ENCODE data around the gene ATF7.

DNA sequence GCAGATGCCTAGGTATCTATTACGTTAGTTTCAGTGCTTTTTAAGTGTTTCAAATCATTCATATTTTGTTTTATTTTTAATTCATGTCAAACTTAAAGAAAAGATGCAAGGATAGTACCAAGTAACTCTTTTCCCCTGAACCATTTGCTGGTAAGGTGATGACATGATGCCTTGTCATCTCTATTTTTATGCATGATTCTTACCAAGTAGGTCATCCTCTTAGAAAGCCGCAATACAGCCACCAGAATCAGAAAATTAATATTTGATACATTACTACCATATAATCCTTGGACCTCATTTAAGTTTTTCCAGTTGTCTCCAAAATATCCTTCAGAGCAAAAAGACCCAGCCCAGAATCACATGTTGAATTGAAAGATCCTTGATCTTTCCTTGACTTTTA, 27.4 kb upstream of the ATF7 start:
- TF ChIP-seq ZNF114 (tag by site-specific recombination; IDR thresholded peaks at IDR 0.05) (no peak), ZEB2 (tag by site-specific recombination; IDR thresholded peaks at IDR 0.05) (no peak), ZNF629 (tag by site-specific recombination; IDR thresholded peaks at IDR 0.05) (no peak)
- TF ChIP-seq, protein P1, sequence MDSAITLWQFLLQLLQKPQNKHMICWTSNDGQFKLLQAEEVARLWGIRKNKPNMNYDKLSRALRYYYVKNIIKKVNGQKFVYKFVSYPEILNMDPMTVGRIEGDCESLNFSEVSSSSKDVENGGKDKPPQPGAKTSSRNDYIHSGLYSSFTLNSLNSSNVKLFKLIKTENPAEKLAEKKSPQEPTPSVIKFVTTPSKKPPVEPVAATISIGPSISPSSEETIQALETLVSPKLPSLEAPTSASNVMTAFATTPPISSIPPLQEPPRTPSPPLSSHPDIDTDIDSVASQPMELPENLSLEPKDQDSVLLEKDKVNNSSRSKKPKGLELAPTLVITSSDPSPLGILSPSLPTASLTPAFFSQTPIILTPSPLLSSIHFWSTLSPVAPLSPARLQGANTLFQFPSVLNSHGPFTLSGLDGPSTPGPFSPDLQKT (IDR thresholded peaks at IDR 0.05; ENCODE audit: borderline replicate concordance, low read depth, low read length) = no peak
- TF ChIP-seq, protein P2, sequence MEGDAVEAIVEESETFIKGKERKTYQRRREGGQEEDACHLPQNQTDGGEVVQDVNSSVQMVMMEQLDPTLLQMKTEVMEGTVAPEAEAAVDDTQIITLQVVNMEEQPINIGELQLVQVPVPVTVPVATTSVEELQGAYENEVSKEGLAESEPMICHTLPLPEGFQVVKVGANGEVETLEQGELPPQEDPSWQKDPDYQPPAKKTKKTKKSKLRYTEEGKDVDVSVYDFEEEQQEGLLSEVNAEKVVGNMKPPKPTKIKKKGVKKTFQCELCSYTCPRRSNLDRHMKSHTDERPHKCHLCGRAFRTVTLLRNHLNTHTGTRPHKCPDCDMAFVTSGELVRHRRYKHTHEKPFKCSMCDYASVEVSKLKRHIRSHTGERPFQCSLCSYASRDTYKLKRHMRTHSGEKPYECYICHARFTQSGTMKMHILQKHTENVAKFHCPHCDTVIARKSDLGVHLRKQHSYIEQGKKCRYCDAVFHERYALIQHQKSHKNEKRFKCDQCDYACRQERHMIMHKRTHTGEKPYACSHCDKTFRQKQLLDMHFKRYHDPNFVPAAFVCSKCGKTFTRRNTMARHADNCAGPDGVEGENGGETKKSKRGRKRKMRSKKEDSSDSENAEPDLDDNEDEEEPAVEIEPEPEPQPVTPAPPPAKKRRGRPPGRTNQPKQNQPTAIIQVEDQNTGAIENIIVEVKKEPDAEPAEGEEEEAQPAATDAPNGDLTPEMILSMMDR (tag by site-specific recombination; IDR thresholded peaks at IDR 0.05) = no peak

All from HEK293 (cell line).